Hepatocyte (in vitro differentiated cells): ENCODE results near the gene P4HB. TPM values are rescaled to one million over a fixed set of nuclear protein-coding genes. Genes with fewer than 3 reads are reported as not detected.

Source experiments
- DNase-seq: peaks from one replicate; pipeline ENCODE4 v3.0.0-alpha.2; 2016; ENCODE audit warnings: low spot score
- H2AFZ ChIP-seq: fragments of 200-600 bp; sonication (generic); 2 replicates; pipeline ENCODE4 v1.6.0; 2016; ENCODE audit warnings: antibody characterized with exemption, mild to moderate bottlenecking
- H3K27ac ChIP-seq: fragments of 200-600 bp; sonication (generic); 2 replicates; pipeline ENCODE4 v1.5.1; 2016; ENCODE audit warnings: mild to moderate bottlenecking
- H3K27me3 ChIP-seq: fragments of 200-600 bp; sonication (generic); 2 replicates; pipeline ENCODE4 v1.6.1; 2016
- H3K36me3 ChIP-seq: fragments of 200-600 bp; sonication (generic); replicated peaks from 2 replicates; pipeline ENCODE4 v1.5.1; 2016; ENCODE audit warnings: low read depth; ENCODE audit not compliant: insufficient read depth
- H3K4me1 ChIP-seq: fragments of 200-600 bp; sonication (generic); 2 replicates; pipeline ENCODE4 v1.5.1; 2016; ENCODE audit warnings: mild to moderate bottlenecking, moderate library complexity; ENCODE audit not compliant: insufficient read depth
- H3K4me2 ChIP-seq: fragments of 200-600 bp; sonication (generic); 2 replicates; pipeline ENCODE4 v1.6.0; 2016
- H3K4me3 ChIP-seq: fragments of 200-600 bp; sonication (generic); 2 replicates; pipeline ENCODE4 v1.5.1; 2016; ENCODE audit warnings: mild to moderate bottlenecking
- H3K79me2 ChIP-seq: fragments of 200-600 bp; sonication (generic); 2 replicates; pipeline ENCODE4 v1.6.0; 2017; ENCODE audit warnings: mild to moderate bottlenecking
- H3K9me2 ChIP-seq: fragments of 200-600 bp; sonication (generic); replicated peaks from 2 replicates; pipeline ENCODE4 v1.6.0; 2017; ENCODE audit warnings: mild to moderate bottlenecking; ENCODE audit not compliant: insufficient read depth
- H3K9me3 ChIP-seq: fragments of 200-600 bp; sonication (generic); 2 replicates; pipeline ENCODE4 v1.5.1; 2016; ENCODE audit warnings: low read depth, mild to moderate bottlenecking
- H4K20me1 ChIP-seq: fragments of 200-600 bp; sonication (generic); 2 replicates; pipeline ENCODE4 v1.6.0; 2016; ENCODE audit warnings: mild to moderate bottlenecking; ENCODE audit not compliant: insufficient read depth, poor library complexity, severe bottlenecking
- CTCF ChIP-seq: fragments of 200-600 bp; sonication (generic); IDR thresholded peaks from 2 replicates; pipeline ENCODE4 v1.5.1; 2016; ENCODE audit warnings: antibody characterized with exemption, mild to moderate bottlenecking; ENCODE audit not compliant: poor library complexity
- EZH2 ChIP-seq: fragments of 200-600 bp; sonication (generic); IDR thresholded peaks from 2 replicates; pipeline ENCODE4 v1.6.1; 2016; ENCODE audit warnings: antibody characterized with exemption, mild to moderate bottlenecking, borderline replicate concordance
- EZH2phosphoT487 ChIP-seq: fragments of 200-600 bp; sonication (generic); IDR thresholded peaks from one replicate; pipeline ENCODE4 v1.6.1; 2018; ENCODE audit warnings: antibody characterized with exemption, mild to moderate bottlenecking, low read depth, moderate library complexity; ENCODE audit not compliant: unreplicated experiment, severe bottlenecking
- WGBS: methylation state at CpG from one replicate; pipeline ENCODE4 v1.1.6; 2016; ENCODE audit warnings: low lambda C conversion rate; ENCODE audit errors: missing lambda C conversion rate; 5-methylcytosine and 5-hydroxymethylcytosine counted together
- polyA plus RNA-seq: library from polyadenylated mRNA; unstranded; fragments of >200 nt; fragmentation: Nextera tagmentation; extraction: Ambion mirVana; gene quantifications from 2 replicates; pipeline ENCODE4 v1.2.1, GENCODE V29; 2016
- total RNA-seq: library from RNA; depleted of rRNA; stranded (reverse); fragments of >200 nt; gene quantifications from 2 replicates; pipeline ENCODE4 v1.2.3, GENCODE V29; 2014

P4HB gene
- total and polyA plus RNA-seq, 2 experiments from 2014 or later: 1,240 to 1,316 TPM

- TF ChIP-seq EZH2phosphoT487 (no peak), CTCF (no peak), EZH2 (no peak)
- Histone ChIP-seq H3K4me3 (no peak overlapping the region), H3K79me2 (peaks cover 4% of the 10 kb centered on the region), H3K4me1 (no peaks in the 10 kb centered on the region), H3K36me3 (no peaks in the 10 kb centered on the region), H3K9me2 (no peaks in the 10 kb centered on the region), H4K20me1 (no peaks in the 10 kb centered on the region), H3K9me3 (no peaks in the 10 kb centered on the region), H3K27me3 (no peaks in the 10 kb centered on the region), H3K4me2 (no peak overlapping the region), H3K27ac (no peak overlapping the region), H2AFZ (no peak overlapping the region)
- WGBS: 97% methylated on average over 31 of the region's 38 CpGs
- DNase-seq: no peak
Measured at GRCh38 chr17:81845881-81846742, 14.2 kb downstream of the P4HB start.

GRCh38 chr17:81845361-81845760 lies 15.0 kb downstream of the P4HB start:
- Histone ChIP-seq H3K4me3 (no peak overlapping the region), H3K9me2 (no peaks in the 10 kb centered on the region), H3K27me3 (no peaks in the 10 kb centered on the region), H3K27ac (no peak overlapping the region), H3K4me1 (no peaks in the 10 kb centered on the region), H3K4me2 (no peak overlapping the region), H3K36me3 (no peaks in the 10 kb centered on the region), H3K9me3 (no peaks in the 10 kb centered on the region), H2AFZ (no peak overlapping the region), H4K20me1 (no peaks in the 10 kb centered on the region), H3K79me2 (peaks cover under 1% of the 10 kb centered on the region)
- DNase-seq: no peak
- WGBS: 97% methylated on average over 13 of the region's 13 CpGs
- TF ChIP-seq CTCF (no peak), EZH2phosphoT487 (no peak), EZH2 (no peak)

- no peak for DNase-seq
- H3K79me2 ChIP-seq: no peaks in the 10 kb centered on the region
- H3K27me3 ChIP-seq: no peaks in the 10 kb centered on the region
- H3K4me2 ChIP-seq: no peak overlapping the region
- no peaks in the 10 kb centered on the region for H4K20me1 ChIP-seq
- H3K4me1 ChIP-seq: no peaks in the 10 kb centered on the region
- WGBS: 91% methylated on average over 13 of the region's 13 CpGs
- H3K9me2 ChIP-seq: no peaks in the 10 kb centered on the region
- no peak overlapping the region for H2AFZ ChIP-seq
- no peak for TF ChIP-seq EZH2
- no peaks in the 10 kb centered on the region for H3K9me3 ChIP-seq
- no peak overlapping the region for H3K27ac ChIP-seq
- H3K36me3 ChIP-seq: no peaks in the 10 kb centered on the region
- no peak overlapping the region for H3K4me3 ChIP-seq
Measured at GRCh38 chr17:81844887-81845286, 15.4 kb downstream of the P4HB start.

GRCh38 chr17:81844327-81844851 lies 15.9 kb downstream of the P4HB start:
- no peak for TF ChIP-seq CTCF
- TF ChIP-seq EZH2phosphoT487: no peak
- DNase-seq: no peak
- Histone ChIP-seq H4K20me1 (no peaks in the 10 kb centered on the region), H2AFZ (no peak overlapping the region), H3K36me3 (no peaks in the 10 kb centered on the region), H3K4me2 (no peak overlapping the region), H3K4me3 (no peak overlapping the region), H3K4me1 (no peaks in the 10 kb centered on the region), H3K27ac (no peak overlapping the region), H3K9me3 (no peaks in the 10 kb centered on the region), H3K79me2 (no peaks in the 10 kb centered on the region), H3K27me3 (no peaks in the 10 kb centered on the region), H3K9me2 (no peaks in the 10 kb centered on the region)
- WGBS: 96% methylated on average over 14 of the region's 14 CpGs
